Effector memory CD8-positive, alpha-beta T cell (primary cell): ENCODE results near the gene TMEM132C.

Source experiments
- ATAC-seq: fragments of 150-1000 bp; cut with Tn5 transposase; replicated peaks from 2 replicates; pipeline ENCODE4 v1.10.0; 2021; ENCODE audit warnings: mild to moderate bottlenecking, moderate library complexity
- DNase-seq, 3 experiments: peaks; one replicate each; pipeline ENCODE4 v3.0.0; 2021
- H3K27ac Mint-ChIP-seq, 2 donors: one replicate each; pipeline ENCODE4 v1.8.0; 2022; ENCODE audit warnings: mild to moderate bottlenecking in 2 of 2, mixed read lengths in 2 of 2, moderate library complexity in 2 of 2
- H3K27me3 Mint-ChIP-seq, 2 donors: one replicate each; pipeline ENCODE4 v1.8.0; 2022; ENCODE audit warnings: mixed read lengths in 2 of 2
- H3K36me3 Mint-ChIP-seq: one replicate; pipeline ENCODE4 v1.8.0; 2022; ENCODE audit warnings: mild to moderate bottlenecking, moderate library complexity, mixed read lengths; ENCODE audit not compliant: insufficient read depth
- H3K4me1 Mint-ChIP-seq, 2 donors: one replicate each; pipeline ENCODE4 v1.8.0; 2022; ENCODE audit warnings: low read depth in 2 of 2, mixed read lengths in 2 of 2
- H3K4me3 Mint-ChIP-seq, 2 donors: one replicate each; pipeline ENCODE4 v1.8.0; 2022; ENCODE audit warnings: mild to moderate bottlenecking in 2 of 2, mixed read lengths in 2 of 2, moderate library complexity in 2 of 2
- H3K9me3 Mint-ChIP-seq, 2 donors: one replicate each; pipeline ENCODE4 v1.8.0; 2022; ENCODE audit warnings: mixed read lengths in 2 of 2

Gene TMEM132C

GRCh38 chr12:128675576-128675975 lies 408.6 kb downstream of the TMEM132C start:
- peaks cover 9 to 16% of the 10 kb centered on the region in 2 donors for H3K4me1 Mint-ChIP-seq

GRCh38 chr12:128680555-128680954 lies 413.6 kb downstream of the TMEM132C start:
- DNase-seq: no peak
- Mint-ChIP-seq H3K4me3 (no peak overlapping the region), H3K27ac (peak overlapping the region in 1 of 2 donors; percentile 16), H3K27me3 (no peaks in the 10 kb centered on the region), H3K9me3 (no peaks in the 10 kb centered on the region), H3K36me3 (peaks cover 6% of the 10 kb centered on the region), H3K4me1 (peaks cover 0 to 3% of the 10 kb centered on the region in 2 donors)
- ATAC-seq: no peak

More at GRCh38 chr12:128675576-128675975, 408.6 kb downstream of the TMEM132C start:
- Mint-ChIP-seq H3K9me3 (no peaks in the 10 kb centered on the region), H3K27me3 (no peaks in the 10 kb centered on the region), H3K27ac (no peak overlapping the region), H3K36me3 (no peaks in the 10 kb centered on the region), H3K4me3 (no peak overlapping the region)
- ATAC-seq (no peak), DNase-seq (no peak)

GRCh38 chr12:128682548-128683275 lies 415.7 kb downstream of the TMEM132C start:
- ATAC-seq (no peak), DNase-seq (no peak)
- peaks cover 0 to 9% of the 10 kb centered on the region in 2 donors for H3K4me1 Mint-ChIP-seq
- peak overlapping the region; percentile 28 to 71 for H3K27ac Mint-ChIP-seq
- H3K9me3 Mint-ChIP-seq: no peaks in the 10 kb centered on the region
- peaks cover 6% of the 10 kb centered on the region for H3K36me3 Mint-ChIP-seq
- H3K4me3 Mint-ChIP-seq: no peak overlapping the region
- no peaks in the 10 kb centered on the region for H3K27me3 Mint-ChIP-seq

- Mint-ChIP-seq H3K27me3 (no peaks in the 10 kb centered on the region), H3K27ac (peak overlapping the region; percentile 29 to 67)
Measured at GRCh38 chr12:128684352-128684751, 417.4 kb downstream of the TMEM132C start.

GRCh38 chr12:128685903-128686475 lies 419.0 kb downstream of the TMEM132C start:
- no peak for ATAC-seq
- H3K4me1 Mint-ChIP-seq: peaks cover 0 to 9% of the 10 kb centered on the region in 2 donors
- H3K4me3 Mint-ChIP-seq: no peak overlapping the region
- H3K27ac Mint-ChIP-seq: no peak overlapping the region
- no peaks in the 10 kb centered on the region for H3K27me3 Mint-ChIP-seq
- H3K9me3 Mint-ChIP-seq: no peaks in the 10 kb centered on the region
- DNase-seq: no peak
- peaks cover 6% of the 10 kb centered on the region for H3K36me3 Mint-ChIP-seq

More at GRCh38 chr12:128684352-128684751, 417.4 kb downstream of the TMEM132C start:
- DNase-seq (no peak), ATAC-seq (no peak)
- Mint-ChIP-seq H3K4me1 (peaks cover 0 to 9% of the 10 kb centered on the region in 2 donors), H3K9me3 (no peaks in the 10 kb centered on the region), H3K4me3 (no peak overlapping the region), H3K36me3 (peaks cover 6% of the 10 kb centered on the region)

- DNase-seq (no peak), ATAC-seq (no peak)
- H3K27me3 Mint-ChIP-seq: no peaks in the 10 kb centered on the region
- peaks cover 0 to 8% of the 10 kb centered on the region in 2 donors for H3K4me1 Mint-ChIP-seq
- H3K4me3 Mint-ChIP-seq: no peak overlapping the region
- peaks cover 6% of the 10 kb centered on the region for H3K36me3 Mint-ChIP-seq
- H3K9me3 Mint-ChIP-seq: no peaks in the 10 kb centered on the region
- H3K27ac Mint-ChIP-seq: peak overlapping the region in 1 of 2 donors; percentile 56
Measured at GRCh38 chr12:128687851-128688250, 420.9 kb downstream of the TMEM132C start.

- no peak for DNase-seq
- no peak overlapping the region for H3K4me3 Mint-ChIP-seq
- no peaks in the 10 kb centered on the region for H3K27me3 Mint-ChIP-seq
- no peaks in the 10 kb centered on the region for H3K9me3 Mint-ChIP-seq
- H3K4me1 Mint-ChIP-seq: peaks cover 4 to 16% of the 10 kb centered on the region in 2 donors
- H3K36me3 Mint-ChIP-seq: no peaks in the 10 kb centered on the region
- no peak for ATAC-seq
- no peak overlapping the region for H3K27ac Mint-ChIP-seq
Measured at GRCh38 chr12:128690641-128691040, 423.7 kb downstream of the TMEM132C start.

- no peak overlapping the region for H3K27ac Mint-ChIP-seq
Measured at GRCh38 chr12:128693115-128693514, 426.1 kb downstream of the TMEM132C start.

GRCh38 chr12:128693771-128694170 lies 426.8 kb downstream of the TMEM132C start:
- DNase-seq (no peak), ATAC-seq (no peak)
- H3K27ac Mint-ChIP-seq: no peak overlapping the region
- H3K4me1 Mint-ChIP-seq: peaks cover 4 to 14% of the 10 kb centered on the region in 2 donors
- H3K9me3 Mint-ChIP-seq: no peaks in the 10 kb centered on the region
- no peaks in the 10 kb centered on the region for H3K27me3 Mint-ChIP-seq
- H3K36me3 Mint-ChIP-seq: no peaks in the 10 kb centered on the region
- H3K4me3 Mint-ChIP-seq: no peak overlapping the region

More at GRCh38 chr12:128693115-128693514, 426.1 kb downstream of the TMEM132C start:
- peak; percentile 92 for ATAC-seq
- Mint-ChIP-seq H3K36me3 (no peaks in the 10 kb centered on the region), H3K27me3 (no peaks in the 10 kb centered on the region), H3K9me3 (no peaks in the 10 kb centered on the region), H3K4me3 (no peak overlapping the region), H3K4me1 (peaks cover 4 to 10% of the 10 kb centered on the region in 2 donors)
- DNase-seq: peak; percentile 7 to 20 (median 18)

- H3K27me3 Mint-ChIP-seq: no peaks in the 10 kb centered on the region
- H3K36me3 Mint-ChIP-seq: no peaks in the 10 kb centered on the region
- H3K4me3 Mint-ChIP-seq: no peak overlapping the region
- peaks cover 4 to 16% of the 10 kb centered on the region in 2 donors for H3K4me1 Mint-ChIP-seq
- ATAC-seq (no peak), DNase-seq (no peak)
- H3K9me3 Mint-ChIP-seq: no peaks in the 10 kb centered on the region
- no peak overlapping the region for H3K27ac Mint-ChIP-seq
Measured at GRCh38 chr12:128694445-128694844, 427.5 kb downstream of the TMEM132C start.

- H3K27ac Mint-ChIP-seq: no peak overlapping the region
- H3K27me3 Mint-ChIP-seq: no peaks in the 10 kb centered on the region
- ATAC-seq (no peak), DNase-seq (no peak)
- H3K36me3 Mint-ChIP-seq: no peaks in the 10 kb centered on the region
- no peak overlapping the region for H3K4me3 Mint-ChIP-seq
- peaks cover 9 to 16% of the 10 kb centered on the region in 2 donors for H3K4me1 Mint-ChIP-seq
- H3K9me3 Mint-ChIP-seq: no peaks in the 10 kb centered on the region
Measured at GRCh38 chr12:128695697-128696096, 428.7 kb downstream of the TMEM132C start.

GRCh38 chr12:128698301-128698972 lies 431.5 kb downstream of the TMEM132C start:
- H3K27ac Mint-ChIP-seq: peak overlapping the region in 1 of 2 donors; percentile 41
- H3K9me3 Mint-ChIP-seq: no peaks in the 10 kb centered on the region
- ATAC-seq (peak; percentile 32), DNase-seq (no peak)
- no peaks in the 10 kb centered on the region for H3K36me3 Mint-ChIP-seq
- no peak overlapping the region for H3K4me3 Mint-ChIP-seq
- H3K27me3 Mint-ChIP-seq: no peaks in the 10 kb centered on the region
- peaks cover 18 to 21% of the 10 kb centered on the region in 2 donors for H3K4me1 Mint-ChIP-seq

- DNase-seq (no peak), ATAC-seq (no peak)
- Mint-ChIP-seq H3K4me3 (no peak overlapping the region), H3K9me3 (no peaks in the 10 kb centered on the region), H3K4me1 (peaks cover 12 to 18% of the 10 kb centered on the region in 2 donors), H3K27ac (no peak overlapping the region), H3K36me3 (no peaks in the 10 kb centered on the region), H3K27me3 (no peaks in the 10 kb centered on the region)
Measured at GRCh38 chr12:128699106-128699505, 432.1 kb downstream of the TMEM132C start.
